ENCODE results near the gene ARAP3. TPM values are rescaled to one million over a fixed set of nuclear protein-coding genes. Genes with fewer than 3 reads are reported as not detected.

ARAP3 gene
- total RNA-seq, 1 donor from 2014 or later: 17.4 TPM

DNA sequence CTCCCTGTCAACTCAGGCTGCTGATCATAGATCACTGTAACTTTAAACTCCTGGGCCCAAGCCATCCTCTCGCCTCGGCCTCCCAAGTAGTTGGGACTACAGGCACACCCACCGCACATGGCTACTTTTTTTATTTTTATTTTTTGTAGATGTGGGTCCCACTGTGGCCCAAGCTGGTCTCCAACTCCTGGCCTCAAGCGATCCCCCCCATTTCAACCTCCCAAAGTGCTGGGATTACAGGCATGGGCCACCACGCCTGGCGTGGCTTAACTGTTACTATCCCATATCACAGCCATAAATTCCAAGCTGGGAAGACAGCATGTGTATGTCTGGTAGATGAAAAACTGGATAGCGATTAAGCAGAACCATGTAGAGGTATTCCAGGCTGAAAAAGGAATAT, 46.4 kb downstream of the ARAP3 start:
- DNase-seq (ENCODE audit: low read depth) (no peak), FAIRE-seq (no peak)
- Mint-ChIP-seq H3K4me3 (ENCODE audit: unreplicated experiment) (peak overlapping the region; percentile 97), H3K27me3 (ENCODE audit: low read depth, unreplicated experiment) (no peaks in the 10 kb centered on the region), H3K36me3 (ENCODE audit: low read depth, unreplicated experiment) (peaks cover 7% of the 10 kb centered on the region), H3K9me3 (ENCODE audit: unreplicated experiment) (no peaks in the 10 kb centered on the region), H3K4me1 (ENCODE audit: low read depth, unreplicated experiment) (peaks cover 14% of the 10 kb centered on the region), H3K27ac (ENCODE audit: unreplicated experiment) (no peak overlapping the region)
- Histone ChIP-seq H3K27ac (ENCODE audit: low read depth, low read length) (peak overlapping the region; percentile 63), H3K9me3 (ENCODE audit: insufficient read depth, low read depth, low read length) (no peaks in the 10 kb centered on the region), H3K79me2 (ENCODE audit: insufficient read depth, low read length) (peaks cover 51% of the 10 kb centered on the region), H3K36me3 (ENCODE audit: insufficient read depth, low read length) (peaks cover 4% of the 10 kb centered on the region), H3K4me2 (ENCODE audit: low read length) (peak overlapping the region; percentile 98), H4K20me1 (ENCODE audit: insufficient read depth, low read length) (peaks cover 55% of the 10 kb centered on the region), H3K4me3 (ENCODE audit: insufficient read depth, low read depth, low read length) (peak overlapping the region; percentile 95), H3K4me1 (ENCODE audit: insufficient read depth, low read length) (peaks cover 20% of the 10 kb centered on the region), H2AFZ (ENCODE audit: low read depth, low read length) (peak overlapping the region; percentile 89), H3K9ac (ENCODE audit: low read length) (peak overlapping the region; percentile 93), H3K27me3 (ENCODE audit: insufficient read depth, low read length) (no peaks in the 10 kb centered on the region)
- TF ChIP-seq EZH2 (IDR thresholded peaks at IDR 0.05; ENCODE audit: insufficient read depth, low read length): no peak
- TF ChIP-seq, protein P1, sequence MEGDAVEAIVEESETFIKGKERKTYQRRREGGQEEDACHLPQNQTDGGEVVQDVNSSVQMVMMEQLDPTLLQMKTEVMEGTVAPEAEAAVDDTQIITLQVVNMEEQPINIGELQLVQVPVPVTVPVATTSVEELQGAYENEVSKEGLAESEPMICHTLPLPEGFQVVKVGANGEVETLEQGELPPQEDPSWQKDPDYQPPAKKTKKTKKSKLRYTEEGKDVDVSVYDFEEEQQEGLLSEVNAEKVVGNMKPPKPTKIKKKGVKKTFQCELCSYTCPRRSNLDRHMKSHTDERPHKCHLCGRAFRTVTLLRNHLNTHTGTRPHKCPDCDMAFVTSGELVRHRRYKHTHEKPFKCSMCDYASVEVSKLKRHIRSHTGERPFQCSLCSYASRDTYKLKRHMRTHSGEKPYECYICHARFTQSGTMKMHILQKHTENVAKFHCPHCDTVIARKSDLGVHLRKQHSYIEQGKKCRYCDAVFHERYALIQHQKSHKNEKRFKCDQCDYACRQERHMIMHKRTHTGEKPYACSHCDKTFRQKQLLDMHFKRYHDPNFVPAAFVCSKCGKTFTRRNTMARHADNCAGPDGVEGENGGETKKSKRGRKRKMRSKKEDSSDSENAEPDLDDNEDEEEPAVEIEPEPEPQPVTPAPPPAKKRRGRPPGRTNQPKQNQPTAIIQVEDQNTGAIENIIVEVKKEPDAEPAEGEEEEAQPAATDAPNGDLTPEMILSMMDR (IDR thresholded peaks at IDR 0.05; ENCODE audit: insufficient read depth, low read depth, low read length): no peak

DNA sequence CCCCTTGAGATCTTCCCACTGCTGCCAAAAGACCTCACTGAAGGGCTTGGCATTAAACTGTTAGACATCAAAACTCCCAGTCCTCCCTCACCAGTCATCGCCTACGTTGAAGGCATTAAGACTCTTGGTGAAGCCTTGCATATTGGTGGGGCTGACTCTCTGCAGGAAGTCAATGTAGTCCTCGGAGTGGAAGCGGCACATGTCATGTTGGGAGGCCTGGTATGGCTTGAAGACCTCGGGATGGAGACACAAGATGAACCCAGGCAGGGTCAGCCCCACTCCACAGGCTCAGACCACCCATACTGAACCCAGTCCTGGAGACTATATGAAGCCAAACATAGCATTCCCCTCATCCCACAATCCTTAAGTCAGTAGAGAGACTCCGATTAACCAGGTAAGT, 47.3 kb downstream of the ARAP3 start:
- H3K36me3 ChIP-seq (ENCODE audit: insufficient read depth, low read length): peaks cover 4% of the 10 kb centered on the region
- DNase-seq (ENCODE audit: low read depth) (no peak), FAIRE-seq (no peak)
- no peak overlapping the region for H2AFZ ChIP-seq (ENCODE audit: low read depth, low read length)
- Mint-ChIP-seq H3K4me3 (ENCODE audit: unreplicated experiment) (peak overlapping the region; percentile 97), H3K27me3 (ENCODE audit: low read depth, unreplicated experiment) (no peaks in the 10 kb centered on the region), H3K36me3 (ENCODE audit: low read depth, unreplicated experiment) (peaks cover 9% of the 10 kb centered on the region), H3K4me1 (ENCODE audit: low read depth, unreplicated experiment) (peaks cover 14% of the 10 kb centered on the region), H3K9me3 (ENCODE audit: unreplicated experiment) (no peaks in the 10 kb centered on the region), H3K27ac (ENCODE audit: unreplicated experiment) (peak overlapping the region; percentile 6)
- H3K9me3 ChIP-seq (ENCODE audit: insufficient read depth, low read depth, low read length): no peaks in the 10 kb centered on the region
- TF ChIP-seq EZH2 (IDR thresholded peaks at IDR 0.05; ENCODE audit: insufficient read depth, low read length): no peak
- peaks cover 20% of the 10 kb centered on the region for H3K4me1 ChIP-seq (ENCODE audit: insufficient read depth, low read length)
- H3K27me3 ChIP-seq (ENCODE audit: insufficient read depth, low read length): no peaks in the 10 kb centered on the region
- H3K9ac ChIP-seq (ENCODE audit: low read length): no peak overlapping the region
- H3K27ac ChIP-seq (ENCODE audit: low read depth, low read length): no peak overlapping the region
- H4K20me1 ChIP-seq (ENCODE audit: insufficient read depth, low read length): peaks cover 59% of the 10 kb centered on the region
- H3K4me2 ChIP-seq (ENCODE audit: low read length): peak overlapping the region; percentile 98
- peaks cover 56% of the 10 kb centered on the region for H3K79me2 ChIP-seq (ENCODE audit: insufficient read depth, low read length)
- H3K4me3 ChIP-seq (ENCODE audit: insufficient read depth, low read depth, low read length): no peak overlapping the region

DNA sequence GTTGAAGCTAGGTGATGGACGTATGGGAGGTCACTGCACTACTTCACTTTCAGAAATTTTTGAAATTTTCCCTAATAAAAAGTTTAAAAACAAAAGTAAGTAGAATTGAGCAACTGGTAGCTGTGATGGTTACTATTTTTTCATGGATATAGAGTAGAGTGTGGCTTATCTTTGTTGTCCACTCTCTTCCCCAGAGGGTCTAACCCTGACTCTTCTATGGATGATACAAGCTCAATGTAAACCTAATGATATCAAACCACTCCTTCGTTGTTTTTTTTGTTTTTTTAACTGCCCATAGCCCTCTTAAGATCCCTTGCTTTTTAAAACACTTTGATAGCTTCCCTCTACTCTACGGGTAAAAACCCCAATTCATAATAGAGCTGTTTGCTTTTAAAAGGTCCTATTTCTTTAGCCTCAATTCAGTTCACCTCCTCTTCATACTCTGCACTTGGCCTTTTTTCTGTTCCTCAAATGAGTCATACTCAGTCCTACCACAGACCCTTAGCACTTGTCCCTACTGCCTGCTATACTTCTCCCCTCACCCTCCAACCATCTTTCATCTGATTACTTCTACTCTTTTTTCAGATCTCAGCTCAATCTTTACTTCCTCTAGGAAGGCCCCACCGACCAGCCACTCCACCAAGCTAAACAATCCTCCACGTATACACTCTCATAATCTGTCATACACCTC, 48.0 kb downstream of the ARAP3 start:
- no peak overlapping the region for H3K4me2 ChIP-seq (ENCODE audit: low read length)
- H3K4me3 Mint-ChIP-seq (ENCODE audit: unreplicated experiment): peak overlapping the region; percentile 10
- no peak for DNase-seq (ENCODE audit: low read depth)

More for the DNA sequence above, 48.0 kb downstream of the ARAP3 start:
- Mint-ChIP-seq H3K4me1 (ENCODE audit: low read depth, unreplicated experiment) (peaks cover 14% of the 10 kb centered on the region), H3K36me3 (ENCODE audit: low read depth, unreplicated experiment) (peaks cover 12% of the 10 kb centered on the region), H3K9me3 (ENCODE audit: unreplicated experiment) (no peaks in the 10 kb centered on the region), H3K27me3 (ENCODE audit: low read depth, unreplicated experiment) (no peaks in the 10 kb centered on the region), H3K27ac (ENCODE audit: unreplicated experiment) (peak overlapping the region; percentile 13)
- no peak overlapping the region for H3K9ac ChIP-seq (ENCODE audit: low read length)
- H3K4me1 ChIP-seq (ENCODE audit: insufficient read depth, low read length): peaks cover 20% of the 10 kb centered on the region
- H3K79me2 ChIP-seq (ENCODE audit: insufficient read depth, low read length): peaks cover 63% of the 10 kb centered on the region
- H3K9me3 ChIP-seq (ENCODE audit: insufficient read depth, low read depth, low read length): no peaks in the 10 kb centered on the region
- no peak for TF ChIP-seq EZH2 (IDR thresholded peaks at IDR 0.05; ENCODE audit: insufficient read depth, low read length)
- TF ChIP-seq, protein P1 (IDR thresholded peaks at IDR 0.05; ENCODE audit: insufficient read depth, low read depth, low read length): no peak
- no peaks in the 10 kb centered on the region for H3K27me3 ChIP-seq (ENCODE audit: insufficient read depth, low read length)
- H3K4me3 ChIP-seq (ENCODE audit: insufficient read depth, low read depth, low read length): no peak overlapping the region
- no peak overlapping the region for H2AFZ ChIP-seq (ENCODE audit: low read depth, low read length)
- H3K36me3 ChIP-seq (ENCODE audit: insufficient read depth, low read length): peaks cover 5% of the 10 kb centered on the region
- FAIRE-seq: no peak
- peaks cover 64% of the 10 kb centered on the region for H4K20me1 ChIP-seq (ENCODE audit: insufficient read depth, low read length)
- no peak overlapping the region for H3K27ac ChIP-seq (ENCODE audit: low read depth, low read length)
